Fibroblast of skin of back (primary cell): Measurements from ENCODE around the gene HRH3.

Experiments used
- DNase-seq: peaks from one replicate; pipeline ENCODE4 v3.0.0-alpha.2; 2013

Gene HRH3

DNA sequence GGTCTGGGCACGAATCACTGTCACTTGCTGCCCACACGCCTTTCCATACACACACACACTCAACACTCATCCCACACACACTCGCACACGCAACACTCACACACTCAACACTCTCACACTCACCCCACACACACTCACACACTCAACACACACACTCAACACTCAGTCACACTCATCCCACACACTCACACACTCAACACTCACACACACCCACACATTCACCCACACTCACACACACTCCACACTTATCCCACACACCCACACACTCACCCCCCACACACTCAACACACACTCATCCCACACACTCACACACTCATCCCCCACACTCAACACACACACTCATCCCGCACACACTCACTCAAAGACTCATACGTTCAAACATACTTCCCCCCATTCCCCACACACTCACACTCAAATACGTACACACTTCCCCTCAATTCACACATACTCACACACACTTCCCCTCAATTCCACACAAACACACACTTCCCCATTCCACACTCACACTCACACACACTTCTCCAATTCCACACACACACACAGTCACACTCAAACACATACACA is 9.0 kb upstream of the HRH3 start:
- DNase-seq, result no peak

GRCh38 chr20:62227977-62228958 is 8.2 kb upstream of the HRH3 start:
- no peak for DNase-seq

- DNase-seq, result no peak
These were observed 7.5 kb upstream of the HRH3 start for GRCh38 chr20:62227591-62227976.

DNA sequence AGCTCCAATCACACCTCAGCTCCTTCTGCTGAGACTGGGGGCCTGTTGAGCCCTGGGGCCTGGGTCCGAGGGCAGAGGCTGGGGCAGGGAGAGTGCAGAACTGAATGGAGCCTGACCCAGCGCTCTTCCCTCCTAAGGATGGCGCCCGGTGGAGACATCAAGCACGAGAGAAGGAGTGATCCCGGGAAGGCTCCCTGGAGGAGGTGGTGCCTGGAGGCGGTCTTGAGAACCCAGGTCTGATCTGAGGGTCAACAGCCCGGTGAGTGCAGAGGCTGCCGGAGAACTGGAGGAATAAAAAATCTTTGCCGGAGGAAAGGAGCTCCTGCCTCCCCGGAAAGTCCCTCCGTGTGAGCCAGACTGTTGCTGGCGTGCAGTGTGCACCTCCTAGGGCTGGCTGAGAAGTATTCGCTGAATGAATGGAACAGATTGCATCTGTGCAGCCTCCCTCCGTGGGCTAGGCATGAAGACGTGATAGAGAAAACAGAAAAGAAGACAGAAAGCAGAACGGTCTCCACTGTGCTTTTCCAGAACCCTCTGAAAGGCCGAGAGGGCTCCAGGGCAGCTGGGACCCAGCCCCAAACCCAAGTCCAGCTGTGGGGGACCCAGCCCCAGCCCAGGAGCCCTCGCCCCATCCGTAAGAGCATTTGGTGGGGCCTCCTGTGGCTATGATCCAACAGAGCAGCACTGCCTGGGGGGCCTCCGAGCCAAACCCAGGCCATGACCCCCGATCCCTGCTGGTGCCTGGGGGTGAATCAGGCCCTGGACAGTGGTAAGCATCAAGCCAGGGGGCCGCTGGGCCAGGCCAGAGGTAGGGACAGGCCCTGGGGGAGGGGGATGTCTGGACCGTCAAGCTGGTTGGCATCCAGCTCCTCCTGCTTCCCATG is 6.9 kb upstream of the HRH3 start:
- no peak for DNase-seq

- no peak for DNase-seq
These were observed 6.0 kb upstream of the HRH3 start for GRCh38 chr20:62225820-62226635.

GRCh38 chr20:62225026-62225425 is 4.9 kb upstream of the HRH3 start:
- DNase-seq, result no peak

DNA sequence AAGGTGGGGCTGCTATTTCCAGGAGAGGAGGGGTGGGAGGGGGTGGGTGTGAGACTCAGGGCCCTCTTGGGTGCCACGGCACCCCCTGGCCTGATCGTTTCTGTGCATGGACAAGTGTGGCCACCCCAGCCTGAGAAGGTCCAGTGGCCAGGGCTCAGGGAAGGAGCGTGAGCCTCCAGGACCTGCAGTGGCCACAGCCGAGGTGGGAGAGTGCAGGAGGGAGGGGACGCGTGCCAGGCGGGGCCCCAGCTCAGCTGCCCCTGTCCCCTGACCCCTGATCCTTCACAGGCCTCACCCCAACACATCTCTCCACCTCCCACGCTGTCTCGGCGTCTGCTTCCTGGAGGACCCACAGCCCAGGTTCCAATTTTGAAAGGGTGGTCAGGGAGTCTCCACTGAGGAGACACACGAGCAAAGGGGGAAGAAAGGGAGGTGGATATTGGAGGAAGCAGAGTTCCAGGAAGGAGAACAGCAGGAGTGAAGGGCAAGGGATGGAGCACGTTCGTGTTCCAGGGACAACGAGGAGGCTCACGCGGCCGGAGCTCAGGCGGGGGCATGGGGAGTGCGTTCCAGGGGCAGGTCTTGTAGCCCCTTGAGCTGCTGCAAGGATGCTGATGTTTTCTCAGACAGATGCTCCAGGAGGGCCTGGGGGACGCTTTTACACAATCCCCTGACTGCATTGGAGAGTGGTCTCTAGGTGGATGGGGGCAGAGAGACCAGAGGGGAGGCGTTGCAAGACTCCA is 4.2 kb upstream of the HRH3 start:
- no peak for DNase-seq

DNA sequence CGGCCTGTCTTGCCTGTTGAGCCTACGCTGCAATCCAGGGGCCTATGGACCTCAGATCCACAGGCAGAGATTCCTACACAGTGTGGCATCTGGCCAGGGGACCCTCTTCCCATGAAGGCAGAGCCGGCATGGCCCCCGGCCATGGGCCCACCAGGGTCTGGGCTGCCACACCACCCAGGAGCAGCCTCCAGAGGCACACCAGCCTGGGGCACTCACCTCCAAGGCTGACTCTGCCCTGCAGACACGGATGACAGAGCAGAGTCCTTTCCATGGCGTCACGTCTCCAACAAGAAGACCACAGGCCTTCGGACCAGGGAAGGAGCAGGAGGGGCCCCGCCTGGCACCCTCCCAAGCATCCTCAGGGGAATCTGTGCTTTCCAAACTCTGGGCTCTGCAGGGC is 3.5 kb upstream of the HRH3 start:
- no peak for DNase-seq

DNA sequence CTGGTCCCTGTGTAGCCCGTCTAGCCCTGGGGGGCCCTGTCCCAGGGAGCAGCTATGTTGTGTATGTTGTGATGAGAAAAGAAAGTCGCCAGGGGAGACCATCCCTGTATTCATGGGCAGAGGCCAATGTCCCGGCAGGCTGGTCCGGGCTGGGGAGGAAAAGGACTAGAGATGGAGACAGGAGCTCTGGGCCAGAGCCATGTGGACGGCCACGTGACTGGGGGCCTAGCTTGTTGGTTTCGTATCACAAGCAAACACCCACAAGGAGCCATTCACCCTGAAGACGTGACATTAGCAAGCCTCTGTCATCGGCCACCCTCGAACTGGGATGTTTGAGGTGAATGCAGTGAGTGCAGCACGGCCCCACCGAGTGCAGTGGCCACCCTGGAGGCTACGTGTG is 2.9 kb upstream of the HRH3 start:
- DNase-seq, result no peak

DNA sequence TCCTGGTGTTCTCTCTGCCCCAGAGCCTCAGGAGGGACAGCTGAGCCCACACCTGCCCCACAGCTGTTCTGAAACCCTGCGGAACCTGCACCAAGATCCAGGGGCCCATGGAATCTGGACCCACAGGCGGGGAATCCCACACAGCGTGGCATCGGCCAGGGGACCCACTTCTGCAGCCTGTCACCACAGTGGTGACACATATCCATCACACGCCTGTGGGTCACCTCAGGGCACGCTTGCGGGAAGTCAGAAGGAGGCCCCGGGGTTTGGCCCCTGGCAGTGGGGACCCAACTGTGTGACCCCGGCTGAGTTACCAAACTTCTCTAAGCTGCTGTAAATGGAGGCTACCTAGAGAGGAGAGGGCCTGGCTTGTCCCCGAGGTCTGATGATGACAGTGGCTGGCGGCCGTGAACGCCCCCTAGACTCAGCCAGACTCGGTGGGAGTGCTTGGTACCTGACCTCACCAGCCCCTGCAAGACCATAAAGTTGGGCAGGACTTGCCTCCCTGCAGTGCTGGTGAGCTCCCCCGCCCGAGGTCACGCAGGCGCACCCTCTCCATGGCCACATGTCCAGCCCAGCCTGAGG is 2.3 kb upstream of the HRH3 start:
- no peak for DNase-seq

DNA sequence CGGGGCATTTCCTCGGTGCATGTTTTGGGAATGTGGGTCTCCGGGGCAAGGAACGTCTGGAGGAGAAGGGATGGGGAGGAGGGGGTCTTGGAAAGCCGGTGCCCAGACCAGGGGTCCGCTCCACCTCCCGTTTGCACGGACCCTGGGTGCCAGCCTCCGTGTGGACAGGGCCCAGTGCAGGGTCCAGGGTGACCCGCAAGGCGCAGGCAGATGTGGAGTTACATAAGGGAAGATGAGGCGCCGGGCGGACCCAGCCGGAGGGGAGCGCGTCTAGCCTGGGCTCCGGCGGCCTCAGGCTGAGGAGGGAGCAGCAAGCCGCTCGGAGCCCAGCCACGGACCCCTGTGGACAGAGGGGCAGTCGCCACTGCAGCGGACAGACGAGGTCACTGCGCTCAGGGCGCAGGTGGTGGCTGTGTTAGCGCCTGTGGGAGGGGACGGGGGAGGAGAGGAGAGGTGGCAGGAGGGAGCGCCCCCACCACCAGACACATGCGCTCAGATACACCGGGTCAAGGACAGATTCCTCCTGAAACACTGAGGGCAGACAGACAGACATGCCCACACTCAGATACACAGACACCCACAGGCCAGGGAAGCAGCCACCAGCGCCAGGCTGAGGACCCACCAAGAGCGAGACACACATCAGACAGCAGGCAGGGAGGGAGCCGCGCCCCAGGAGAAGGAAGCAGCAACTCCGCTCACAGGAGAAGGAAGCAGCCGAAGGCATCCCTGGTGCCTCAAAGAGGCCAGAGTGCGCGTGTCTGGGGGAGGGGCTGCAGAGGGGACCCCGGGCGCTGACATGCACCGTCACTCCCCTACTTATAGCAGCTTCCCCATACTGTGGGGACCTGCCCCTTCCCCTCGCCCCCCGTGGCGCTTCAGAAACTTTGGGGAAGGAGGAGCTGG is 839 bp upstream of the HRH3 start:
- no peak for DNase-seq

DNA sequence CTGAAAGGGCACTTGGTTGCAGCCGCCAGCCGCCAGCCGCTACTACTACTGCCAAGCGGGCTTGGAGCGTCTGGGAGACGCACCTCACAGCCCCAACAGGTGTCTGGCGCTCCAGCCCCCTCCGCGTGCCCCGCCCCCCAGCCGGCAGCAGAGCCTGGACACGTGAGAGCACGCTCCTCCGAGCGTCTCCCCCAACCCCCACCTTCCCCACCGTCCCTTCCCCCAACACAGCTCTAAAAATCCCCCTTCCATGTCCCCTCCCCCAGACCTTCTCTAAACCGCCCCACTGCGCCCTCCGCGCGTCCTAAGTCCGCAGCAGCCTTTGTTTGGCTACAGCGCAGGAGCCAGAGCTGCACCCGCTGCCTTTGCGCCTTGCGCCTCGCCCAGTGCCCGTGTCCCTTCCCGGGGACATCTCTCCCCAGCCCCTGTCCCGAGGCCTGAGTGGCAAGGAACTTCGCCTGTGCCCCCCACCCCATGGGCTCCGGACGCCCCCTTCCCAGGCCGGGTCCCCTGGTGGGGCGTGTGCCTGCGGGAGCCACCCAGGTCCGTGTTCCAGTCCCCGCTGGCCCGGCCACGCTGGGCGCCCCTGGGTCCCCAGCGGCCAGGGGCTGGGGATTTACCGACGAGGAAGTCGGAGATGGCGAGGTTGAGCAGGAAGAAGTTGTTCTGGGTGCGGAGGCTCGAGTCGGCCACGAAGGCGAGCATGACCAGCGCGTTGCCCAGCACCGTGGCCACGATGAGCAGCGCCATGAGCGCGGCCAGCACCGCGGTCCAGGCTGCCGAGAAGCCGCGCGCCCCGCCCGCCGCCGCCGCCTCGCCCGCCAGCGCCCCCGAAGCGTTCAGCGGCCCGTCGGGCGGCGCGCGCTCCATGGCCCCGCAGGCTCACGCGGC is 732 bp downstream of the HRH3 start:
- DNase-seq, result no peak

DNA sequence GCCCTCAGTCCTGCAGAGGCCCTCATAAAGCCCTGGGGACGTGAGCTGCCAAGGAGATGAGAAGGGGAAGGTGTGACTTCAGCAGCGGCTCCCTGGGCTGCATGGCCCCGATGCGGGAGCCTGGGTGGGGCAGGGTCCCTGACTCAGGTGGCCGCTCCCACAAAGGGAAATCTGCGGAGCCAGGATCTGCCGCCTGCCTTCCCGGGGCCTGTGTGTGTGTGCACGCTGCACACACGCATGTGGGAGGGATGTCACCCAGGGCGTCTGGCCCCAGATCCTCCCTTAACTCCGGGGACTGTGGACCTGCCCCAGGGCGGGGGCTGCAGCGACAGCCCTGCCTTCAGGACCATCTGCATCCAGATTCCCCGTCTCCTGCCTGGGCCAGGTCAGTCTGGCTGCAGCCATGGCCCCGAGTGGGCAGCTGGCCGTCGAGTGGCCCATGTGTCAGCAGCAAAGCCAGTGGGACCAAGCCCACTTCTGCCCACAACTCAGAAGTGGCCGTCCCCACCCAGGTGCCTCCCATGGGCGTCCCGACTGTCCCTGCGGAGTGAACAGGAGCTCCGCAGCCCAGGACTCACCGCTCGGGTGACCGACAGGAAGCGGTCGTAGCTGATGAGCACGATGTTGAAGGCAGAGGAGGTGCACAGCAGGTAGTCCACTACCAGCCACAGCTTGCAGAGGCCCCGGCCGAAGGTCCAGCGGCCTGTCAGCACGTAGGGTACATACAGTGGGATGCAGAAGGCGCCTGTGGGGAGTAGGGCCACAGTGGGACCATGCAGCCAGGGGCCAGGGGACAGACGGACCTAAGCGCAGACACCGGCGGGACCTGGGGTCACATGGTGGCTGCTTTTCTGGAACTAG is 1.9 kb downstream of the HRH3 start:
- no peak for DNase-seq

DNA sequence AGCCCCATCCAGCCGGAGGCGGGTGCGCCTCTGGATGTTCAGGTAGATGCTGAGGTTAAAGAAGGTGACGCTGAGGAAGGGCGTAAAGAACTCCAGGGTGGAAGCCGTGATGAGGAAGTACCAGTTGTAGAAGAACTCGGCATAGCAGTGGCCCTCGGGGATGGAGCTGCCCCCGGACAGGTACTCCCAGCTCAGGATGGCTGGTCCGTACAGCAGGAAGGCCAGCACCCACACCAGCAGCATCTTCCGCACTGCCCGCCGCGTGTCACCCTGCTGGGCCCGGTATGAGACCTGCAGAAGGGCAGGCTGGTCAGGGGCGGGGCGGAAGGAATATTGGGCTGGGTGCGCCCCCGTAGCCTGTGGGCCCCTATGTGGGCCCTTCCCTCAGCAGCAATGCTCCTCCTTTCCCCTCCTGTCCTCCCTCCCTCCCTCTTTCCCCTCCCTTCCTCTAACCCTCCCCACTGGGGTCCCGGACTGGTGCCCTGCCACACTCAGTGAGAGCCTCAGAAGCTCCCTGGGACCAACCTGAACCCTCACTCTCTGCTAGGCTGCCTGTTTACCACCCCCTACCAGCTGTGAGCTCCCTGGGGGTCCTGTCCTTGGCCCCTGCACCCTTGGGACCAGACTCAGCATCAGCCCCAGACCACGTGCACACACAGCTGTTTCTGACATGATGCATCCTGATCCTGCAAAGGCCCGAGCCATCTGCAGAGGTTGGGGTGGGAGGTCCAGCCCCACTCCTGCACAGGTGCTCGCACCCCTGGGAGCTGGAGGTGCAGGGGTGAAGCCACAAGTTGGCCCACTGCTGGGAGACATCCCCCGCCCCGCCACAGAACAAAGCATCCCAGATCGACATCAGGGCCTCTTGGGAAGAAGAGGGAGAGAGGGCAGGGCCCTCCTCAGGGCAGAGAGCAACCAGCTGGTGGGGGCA is 3.2 kb downstream of the HRH3 start:
- DNase-seq, result no peak

DNA sequence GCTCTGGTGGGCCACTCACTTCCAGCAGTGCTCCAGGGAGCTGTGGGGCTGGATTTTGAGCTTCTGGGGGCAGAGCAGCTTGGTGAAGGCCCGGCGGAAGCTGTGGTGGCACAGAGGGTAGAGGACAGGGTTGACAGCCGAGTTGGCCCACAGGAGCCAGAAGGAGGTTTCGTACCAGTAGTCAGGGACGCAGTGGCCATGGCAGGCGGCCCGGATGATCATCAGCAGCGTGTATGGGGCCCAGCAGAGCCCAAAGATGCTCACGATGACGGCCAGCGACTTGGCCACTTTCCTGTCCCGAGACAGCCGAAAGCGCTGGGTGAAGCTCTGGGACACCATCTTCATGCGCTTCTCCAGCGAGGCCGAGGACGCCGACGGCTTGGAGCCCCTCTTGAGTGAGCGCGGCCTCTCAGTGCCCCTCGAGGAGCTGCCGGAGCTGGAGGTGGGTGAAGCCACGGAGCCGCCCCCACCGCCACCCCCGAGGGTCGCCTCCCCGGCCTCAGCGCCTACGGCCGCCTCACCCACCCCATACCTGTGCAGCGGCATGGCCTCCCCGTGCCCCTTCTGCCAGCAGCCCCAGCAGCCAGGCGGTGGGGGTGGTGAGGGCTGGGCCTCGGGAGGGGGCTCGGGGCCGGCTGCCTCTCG is 4.0 kb downstream of the HRH3 start:
- DNase-seq, result no peak
